Stomach (tissue), 4 donors: ENCODE data around the gene DKKL1.
"Not testable (repeated sequence)": the region's sequence is repeated elsewhere in the genome, so short reads cannot be mapped to it uniquely, and the experiment has no call there.

ENCODE experiments used
- EP300 ChIP-seq: sonication (generic); formaldehyde crosslinking; IDR thresholded peaks from one replicate; pipeline ENCODE4 v1.6.1; 2017; ENCODE audit warnings: antibody characterized with exemption
- POLR2A ChIP-seq, 4 donors: fragments of 450-650 bp; IDR thresholded peaks; one replicate each; pipeline ENCODE4 v1.6.1; 2016; ENCODE audit warnings: antibody characterized with exemption in 4 of 4, control low read depth in 2 of 4, mild to moderate bottlenecking in 1 of 4, moderate library complexity in 1 of 4
- POLR2AphosphoS5 ChIP-seq, 3 donors: sonication (generic); formaldehyde crosslinking; IDR thresholded peaks; one replicate each; pipeline ENCODE4 v1.6.1; 2016; ENCODE audit warnings: antibody characterized with exemption in 3 of 3
- TF ChIP-seq, protein P1 (sequence below), 7 experiments: fragments of 450-650 bp in 4 of 7; fragments of 200-600 bp in 3 of 7; sonication (generic) in 3 of 7; IDR thresholded peaks; one replicate each; pipeline ENCODE4 v1.5.1; 2016 to 2019; ENCODE audit warnings: antibody characterized with exemption in 7 of 7, control low read depth in 2 of 7, mild to moderate bottlenecking in 1 of 7

DNA sequence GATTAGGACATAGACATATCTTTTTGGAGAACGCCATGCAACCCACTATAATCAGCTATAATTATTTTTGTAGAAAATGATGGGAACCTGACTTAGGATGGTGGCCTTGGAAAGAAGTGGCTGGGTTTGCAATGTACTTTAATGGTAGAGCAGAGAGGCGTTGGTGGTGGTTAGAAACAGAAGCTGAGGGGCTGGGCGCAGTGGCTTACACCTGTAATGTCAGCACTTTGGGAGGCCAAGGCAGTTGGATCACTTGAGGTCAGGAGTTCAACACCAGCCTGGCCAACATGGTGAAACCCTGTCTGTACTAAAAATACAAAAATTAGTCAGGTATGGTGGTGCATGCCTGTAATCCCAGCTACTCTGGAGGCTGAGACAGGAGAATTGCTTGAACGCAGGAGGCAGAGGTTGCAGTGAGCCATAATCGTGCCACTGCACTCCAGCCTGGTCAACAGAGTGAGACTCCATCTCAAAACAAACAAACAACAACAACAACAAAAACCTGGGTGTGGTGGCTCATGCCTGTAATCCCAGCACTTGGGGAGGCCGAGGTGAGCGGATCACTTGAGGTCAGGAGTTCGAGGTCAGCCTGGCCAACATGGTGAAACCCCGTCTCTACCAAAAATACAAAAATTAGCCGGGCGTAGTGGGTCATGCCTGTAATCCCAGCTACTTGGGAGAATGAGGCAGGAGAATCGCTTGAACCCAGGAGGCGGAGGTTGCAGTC lies 30.8 kb upstream of the DKKL1 start:
- TF ChIP-seq, protein P1, sequence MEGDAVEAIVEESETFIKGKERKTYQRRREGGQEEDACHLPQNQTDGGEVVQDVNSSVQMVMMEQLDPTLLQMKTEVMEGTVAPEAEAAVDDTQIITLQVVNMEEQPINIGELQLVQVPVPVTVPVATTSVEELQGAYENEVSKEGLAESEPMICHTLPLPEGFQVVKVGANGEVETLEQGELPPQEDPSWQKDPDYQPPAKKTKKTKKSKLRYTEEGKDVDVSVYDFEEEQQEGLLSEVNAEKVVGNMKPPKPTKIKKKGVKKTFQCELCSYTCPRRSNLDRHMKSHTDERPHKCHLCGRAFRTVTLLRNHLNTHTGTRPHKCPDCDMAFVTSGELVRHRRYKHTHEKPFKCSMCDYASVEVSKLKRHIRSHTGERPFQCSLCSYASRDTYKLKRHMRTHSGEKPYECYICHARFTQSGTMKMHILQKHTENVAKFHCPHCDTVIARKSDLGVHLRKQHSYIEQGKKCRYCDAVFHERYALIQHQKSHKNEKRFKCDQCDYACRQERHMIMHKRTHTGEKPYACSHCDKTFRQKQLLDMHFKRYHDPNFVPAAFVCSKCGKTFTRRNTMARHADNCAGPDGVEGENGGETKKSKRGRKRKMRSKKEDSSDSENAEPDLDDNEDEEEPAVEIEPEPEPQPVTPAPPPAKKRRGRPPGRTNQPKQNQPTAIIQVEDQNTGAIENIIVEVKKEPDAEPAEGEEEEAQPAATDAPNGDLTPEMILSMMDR (IDR thresholded peaks at IDR 0.05) = not testable (repeated sequence)
- not testable (repeated sequence) for TF ChIP-seq EP300; POLR2AphosphoS5 (IDR thresholded peaks at IDR 0.05); POLR2A (IDR thresholded peaks at IDR 0.05)
